CD4-positive, alpha-beta T cell (primary cell): ENCODE measurements around the gene CES5A. TPM values are rescaled to one million over a fixed set of nuclear protein-coding genes. Genes with fewer than 3 reads are reported as not detected.

Source experiments
- ATAC-seq: fragments of 200-7000 bp; cut with Tn5 transposase; one replicate; pipeline ENCODE4 v1.10.0; 2022; ENCODE audit warnings: mild to moderate bottlenecking; ENCODE audit not compliant: poor library complexity
- CTCF ChIA-PET: fragments of 350-600 bp; sonication (Branson Sonifier 250); formaldehyde crosslinking; loops from one replicate; lab custom pipeline; 2021; ENCODE audit warnings: antibody characterized with exemption, inconsistent platforms; lab: Charles Lee
- POLR2A ChIA-PET: fragments of 350-600 bp; sonication (Branson Sonifier 250); formaldehyde crosslinking; loops from one replicate; lab custom pipeline; 2021; ENCODE audit warnings: antibody characterized with exemption, inconsistent platforms; lab: Charles Lee
- DNase-seq, 14 experiments: peaks; one replicate each; pipeline ENCODE4 v3.0.0-alpha.2; 2013 to 2020; ENCODE audit warnings: mixed read lengths in 2 of 14
- H3K27ac ChIP-seq, 2 donors: one replicate each; pipeline versions ENCODE4 v1.5.1 to v1.7.0; 2013; ENCODE audit warnings: low read length in 2 of 2, low read depth in 1 of 2, mild to moderate bottlenecking in 1 of 2
- H3K27me3 ChIP-seq, 2 experiments: 1 replicate in 1 of 2; 2 replicates in 1 of 2; pipeline versions ENCODE4 v1.6.1 to v1.7.0; 2013; ENCODE audit warnings: low read length in 2 of 2, control low read depth in 1 of 2, mild to moderate bottlenecking in 1 of 2, moderate library complexity in 1 of 2; ENCODE audit not compliant: insufficient read depth in 2 of 2, control insufficient read depth in 1 of 2
- H3K36me3 ChIP-seq: one replicate; pipeline ENCODE4 v1.6.1; 2013; ENCODE audit warnings: low read length, control low read depth; ENCODE audit not compliant: insufficient read depth
- H3K4me1 ChIP-seq: one replicate; pipeline ENCODE4 v1.6.1; 2013; ENCODE audit warnings: low read length, control low read depth; ENCODE audit not compliant: insufficient read depth
- H3K4me3 ChIP-seq: one replicate; pipeline ENCODE4 v1.5.1; 2013; ENCODE audit warnings: mild to moderate bottlenecking, low read length, moderate library complexity
- H3K9me3 ChIP-seq, 2 experiments: 1 replicate in 1 of 2; 2 replicates in 1 of 2; pipeline versions ENCODE4 v1.6.1 to v1.7.0; 2013; ENCODE audit warnings: low read length in 2 of 2, mild to moderate bottlenecking in 2 of 2, control low read depth in 1 of 2, moderate library complexity in 1 of 2; ENCODE audit not compliant: control insufficient read depth in 1 of 2, insufficient read depth in 1 of 2
- H3K27ac Mint-ChIP-seq: one replicate; pipeline ENCODE4 v1.8.0; 2020; ENCODE audit warnings: mixed read lengths
- H3K27me3 Mint-ChIP-seq: one replicate; pipeline ENCODE4 v1.8.0; 2021; ENCODE audit warnings: mixed read lengths
- H3K36me3 Mint-ChIP-seq: one replicate; pipeline ENCODE4 v1.8.0; 2021; ENCODE audit warnings: low read depth, mixed read lengths
- H3K4me1 Mint-ChIP-seq: one replicate; pipeline ENCODE4 v1.8.0; 2021; ENCODE audit warnings: low read depth, mixed read lengths
- H3K4me3 Mint-ChIP-seq: one replicate; pipeline ENCODE4 v1.8.0; 2020; ENCODE audit warnings: mild to moderate bottlenecking, mixed read lengths
- H3K9me3 Mint-ChIP-seq: one replicate; pipeline ENCODE4 v1.8.0; 2020; ENCODE audit warnings: mixed read lengths
- CTCF ChIP-seq: fragments of 200-600 bp; IDR thresholded peaks from one replicate; pipeline ENCODE4 v1.8.0; 2022; ENCODE audit warnings: antibody characterized with exemption, mild to moderate bottlenecking
- intact Hi-C, 2 experiments: fragments of 100-400 bp; cut with DNase I in 1 of 2; cut with micrococcal nuclease in 1 of 2; formaldehyde crosslinking; loops; one replicate each; pipeline versions ENCODE4 v1.15.1 to v1.9.0; 2023 to 2025; cut with DNase I, micrococcal nuclease
- total RNA-seq, 174 experiments: library from RNA in 2 of 174; stranded (reverse) in 2 of 174; gene quantifications; one replicate each; pipeline ENCODE4 v1.2.3 and lab custom pipeline; 2021 to 2026

The CES5A gene
- total RNA-seq, 2 experiments from 2014 or later, result not detected

- Mint-ChIP-seq H3K27me3 (peaks cover 23% of the 10 kb centered on the region), H3K27ac (no peak overlapping the region), H3K9me3 (peaks cover 10% of the 10 kb centered on the region), H3K4me3 (no peak overlapping the region), H3K36me3 (no peaks in the 10 kb centered on the region), H3K4me1 (no peaks in the 10 kb centered on the region)
- POLR2A ChIA-PET, result no interaction called here
- Histone ChIP-seq H3K27me3 (peaks cover 0 to 12% of the 10 kb centered on the region in 2 experiments), H3K36me3 (no peaks in the 10 kb centered on the region), H3K4me1 (no peaks in the 10 kb centered on the region), H3K4me3 (no peak overlapping the region), H3K9me3 (peaks cover 1 to 4% of the 10 kb centered on the region in 2 experiments), H3K27ac (no peak overlapping the region)
- TF ChIP-seq CTCF, result no peak
- no peak for DNase-seq
- intact Hi-C loops, result no loop called here
- ATAC-seq, result no peak
- CTCF ChIA-PET, result no interaction called here
Measured at GRCh38 chr16:55905651-55906050, 30.5 kb upstream of the CES5A start.

GRCh38 chr16:55901566-55902217 lies 26.5 kb upstream of the CES5A start:
- TF ChIP-seq CTCF, result no peak
- Histone ChIP-seq H3K27ac (no peak overlapping the region), H3K9me3 (peaks cover 0 to 16% of the 10 kb centered on the region in 2 experiments), H3K27me3 (peaks cover 0 to 5% of the 10 kb centered on the region in 2 experiments), H3K36me3 (no peaks in the 10 kb centered on the region), H3K4me1 (no peaks in the 10 kb centered on the region), H3K4me3 (no peak overlapping the region)
- H3K27ac Mint-ChIP-seq, result no peak overlapping the region
- no peaks in the 10 kb centered on the region for H3K4me1 Mint-ChIP-seq
- peaks cover 15% of the 10 kb centered on the region for H3K9me3 Mint-ChIP-seq
- intact Hi-C loops, result no loop called here
- DNase-seq (no peak), ATAC-seq (no peak)
- H3K4me3 Mint-ChIP-seq, result no peak overlapping the region
- CTCF ChIA-PET, result no interaction called here
- POLR2A ChIA-PET, result no interaction called here
- H3K36me3 Mint-ChIP-seq, result no peaks in the 10 kb centered on the region
- H3K27me3 Mint-ChIP-seq, result peaks cover 20% of the 10 kb centered on the region

GRCh38 chr16:55900616-55901393 lies 25.6 kb upstream of the CES5A start:
- H3K4me3 Mint-ChIP-seq, result no peak overlapping the region
- H3K27ac Mint-ChIP-seq, result no peak overlapping the region
- H3K36me3 Mint-ChIP-seq, result no peaks in the 10 kb centered on the region
- ATAC-seq (no peak), DNase-seq (no peak)
- no peak for TF ChIP-seq CTCF
- H3K9me3 Mint-ChIP-seq, result peaks cover 15% of the 10 kb centered on the region
- Histone ChIP-seq H3K9me3 (peaks cover 0 to 16% of the 10 kb centered on the region in 2 experiments), H3K27me3 (peaks cover 0 to 5% of the 10 kb centered on the region in 2 experiments), H3K4me1 (no peaks in the 10 kb centered on the region), H3K36me3 (no peaks in the 10 kb centered on the region), H3K4me3 (no peak overlapping the region), H3K27ac (no peak overlapping the region)
- H3K27me3 Mint-ChIP-seq, result peaks cover 12% of the 10 kb centered on the region
- CTCF ChIA-PET, result no interaction called here
- POLR2A ChIA-PET, result no interaction called here
- no peaks in the 10 kb centered on the region for H3K4me1 Mint-ChIP-seq
- intact Hi-C loops, result no loop called here
